HEK293 (cell line): ENCODE data around the gene SLC2A8.

Experiments
- CTCF ChIA-PET: fragments of 350-600 bp; formaldehyde crosslinking; extraction: SDS; loops from one replicate; lab custom pipeline; 2021; ENCODE audit warnings: antibody characterized with exemption; lab: Yijun Ruan, JAX
- POLR2A ChIA-PET: fragments of 300-600 bp; formaldehyde crosslinking; extraction: SDS; loops from one replicate; lab custom pipeline; 2020; ENCODE audit warnings: antibody characterized with exemption, inconsistent platforms; lab: Yijun Ruan, JAX
- H3K27ac ChIP-seq: fragments of 200-500 bp; sonication (Bioruptor generic); 2 replicates; pipeline ENCODE4 v1.5.1; 2014; ENCODE audit warnings: low read depth, low read length, control low read depth, inconsistent platforms; ENCODE audit errors: extremely low read depth
- H3K36me3 ChIP-seq, 2 experiments: fragments of 200-500 bp in 1 of 2; sonication (Bioruptor generic) in 1 of 2; 1 replicate in 1 of 2; 2 replicates in 1 of 2; pipeline ENCODE4 v1.5.1; 2014 to 2017; ENCODE audit warnings: inconsistent platforms in 2 of 2, low read length in 2 of 2; ENCODE audit not compliant: control insufficient read depth in 2 of 2, insufficient read depth in 1 of 2
- H3K4me1 ChIP-seq: fragments of 200-500 bp; sonication (Bioruptor generic); 2 replicates; pipeline ENCODE4 v1.5.1; 2014; ENCODE audit warnings: mild to moderate bottlenecking, low read length, inconsistent platforms; ENCODE audit not compliant: control insufficient read depth, insufficient read depth
- H3K4me3 ChIP-seq: 2 replicates; pipeline ENCODE4 v1.5.1; 2011; ENCODE audit warnings: low read depth, mild to moderate bottlenecking, control low read depth, low read length, moderate library complexity
- H3K9me3 ChIP-seq: fragments of 200-500 bp; sonication (Bioruptor generic); 2 replicates; pipeline ENCODE4 v1.5.1; 2014; ENCODE audit warnings: low read depth, low read length, inconsistent platforms; ENCODE audit not compliant: control insufficient read depth, insufficient read depth
- FEZF1 ChIP-seq: fragments of 450-650 bp; formaldehyde crosslinking; IDR thresholded peaks from 2 replicates; pipeline ENCODE4 v1.5.1; 2016; ENCODE audit warnings: missing biosample characterization, missing genetic modification characterization
- GLI4 ChIP-seq: fragments of 450-650 bp; formaldehyde crosslinking; IDR thresholded peaks from 2 replicates; pipeline ENCODE4 v1.5.1; 2016; ENCODE audit warnings: missing biosample characterization, missing genetic modification characterization
- KLF10 ChIP-seq: fragments of 450-650 bp; IDR thresholded peaks from 2 replicates; pipeline ENCODE4 v1.5.1; 2018; ENCODE audit warnings: missing biosample characterization, mild to moderate bottlenecking, missing genetic modification characterization
- KLF8 ChIP-seq: fragments of 450-650 bp; formaldehyde crosslinking; IDR thresholded peaks from 2 replicates; pipeline ENCODE4 v1.5.1; 2016; ENCODE audit warnings: missing biosample characterization, missing genetic modification characterization
- OVOL3 ChIP-seq: fragments of 450-650 bp; formaldehyde crosslinking; IDR thresholded peaks from 2 replicates; pipeline ENCODE4 v1.5.1; 2016; ENCODE audit warnings: missing biosample characterization, missing genetic modification characterization
- SCRT2 ChIP-seq: fragments of 450-650 bp; formaldehyde crosslinking; IDR thresholded peaks from 2 replicates; pipeline ENCODE4 v1.5.1; 2016; ENCODE audit warnings: missing biosample characterization, missing genetic modification characterization
- SETDB1 ChIP-seq: IDR thresholded peaks from one replicate; pipeline ENCODE4 v1.6.1; 2017; ENCODE audit warnings: mild to moderate bottlenecking, low read length, moderate library complexity, mixed read lengths; ENCODE audit not compliant: insufficient read length
- SP7 ChIP-seq: fragments of 450-650 bp; formaldehyde crosslinking; IDR thresholded peaks from 2 replicates; pipeline ENCODE4 v1.5.1; 2016; ENCODE audit warnings: missing biosample characterization, missing genetic modification characterization
- TRIM28 ChIP-seq: IDR thresholded peaks from 2 replicates; pipeline ENCODE4 v1.6.1; 2011; ENCODE audit warnings: low read length, control low read depth, borderline replicate concordance
- WT1 ChIP-seq: fragments of 450-650 bp; formaldehyde crosslinking; IDR thresholded peaks from 2 replicates; pipeline ENCODE4 v1.5.1; 2016; ENCODE audit warnings: missing biosample characterization, missing genetic modification characterization
- YY1 ChIP-seq: fragments of 450-650 bp; formaldehyde crosslinking; IDR thresholded peaks from 2 replicates; pipeline ENCODE4 v1.5.1; 2018; ENCODE audit warnings: missing biosample characterization, missing genetic modification characterization
- ZBTB20 ChIP-seq: fragments of 450-650 bp; formaldehyde crosslinking; IDR thresholded peaks from 2 replicates; pipeline ENCODE4 v1.5.1; 2016; ENCODE audit warnings: missing biosample characterization, missing genetic modification characterization
- ZEB2 ChIP-seq: fragments of 450-650 bp; formaldehyde crosslinking; IDR thresholded peaks from 2 replicates; pipeline ENCODE4 v1.5.1; 2016; ENCODE audit warnings: missing biosample characterization, missing genetic modification characterization
- ZFHX2 ChIP-seq: fragments of 450-650 bp; formaldehyde crosslinking; conservative IDR thresholded peaks from 2 replicates; pipeline ENCODE4 v1.5.1; 2016; ENCODE audit warnings: missing biosample characterization, missing genetic modification characterization
- ZFP41 ChIP-seq: fragments of 450-650 bp; formaldehyde crosslinking; IDR thresholded peaks from 2 replicates; pipeline ENCODE4 v1.5.1; 2016; ENCODE audit warnings: missing biosample characterization, missing genetic modification characterization, borderline replicate concordance
- ZNF155 ChIP-seq: fragments of 450-650 bp; formaldehyde crosslinking; IDR thresholded peaks from 2 replicates; pipeline ENCODE4 v1.5.1; 2016; ENCODE audit warnings: missing biosample characterization, missing genetic modification characterization
- ZNF202 ChIP-seq: fragments of 450-650 bp; formaldehyde crosslinking; IDR thresholded peaks from 2 replicates; pipeline ENCODE4 v1.5.1; 2016; ENCODE audit warnings: missing biosample characterization, missing genetic modification characterization, borderline replicate concordance
- ZNF223 ChIP-seq: fragments of 450-650 bp; formaldehyde crosslinking; IDR thresholded peaks from 2 replicates; pipeline ENCODE4 v1.5.1; 2016; ENCODE audit warnings: missing biosample characterization, missing genetic modification characterization
- ZNF24 ChIP-seq: fragments of 450-650 bp; formaldehyde crosslinking; IDR thresholded peaks from 2 replicates; pipeline ENCODE4 v1.5.1; 2016; ENCODE audit warnings: missing biosample characterization, missing genetic modification characterization
- ZNF274 ChIP-seq, 2 experiments: fragments of 200-500 bp in 1 of 2; fragments of 450-650 bp in 1 of 2; sonication (Bioruptor generic) in 1 of 2; formaldehyde crosslinking in 1 of 2; IDR thresholded peaks; 2 replicates each; pipeline versions ENCODE4 v1.5.1 to v1.6.1; 2014 to 2016; ENCODE audit warnings: borderline replicate concordance in 1 of 2, inconsistent platforms in 1 of 2, low read length in 1 of 2, missing biosample characterization in 1 of 2, missing genetic modification characterization in 1 of 2
- ZNF423 ChIP-seq: fragments of 450-650 bp; formaldehyde crosslinking; IDR thresholded peaks from 2 replicates; pipeline ENCODE4 v1.5.1; 2016; ENCODE audit warnings: missing biosample characterization, missing genetic modification characterization
- ZNF544 ChIP-seq: fragments of 450-650 bp; formaldehyde crosslinking; IDR thresholded peaks from 2 replicates; pipeline ENCODE4 v1.5.0; 2017; ENCODE audit warnings: missing biosample characterization, missing genetic modification characterization
- ZNF558 ChIP-seq: fragments of 450-650 bp; formaldehyde crosslinking; IDR thresholded peaks from 2 replicates; pipeline ENCODE4 v1.5.1; 2016; ENCODE audit warnings: missing biosample characterization, missing genetic modification characterization
- ZNF623 ChIP-seq: fragments of 450-650 bp; formaldehyde crosslinking; IDR thresholded peaks from 2 replicates; pipeline ENCODE4 v1.5.1; 2016; ENCODE audit warnings: missing biosample characterization, missing genetic modification characterization
- ZNF626 ChIP-seq: fragments of 450-650 bp; sonication (Bioruptor Pico); formaldehyde crosslinking; IDR thresholded peaks from 2 replicates; pipeline ENCODE4 v1.5.1; 2018; ENCODE audit warnings: missing biosample characterization, missing genetic modification characterization, inconsistent platforms
- ZNF658 ChIP-seq: fragments of 450-650 bp; formaldehyde crosslinking; IDR thresholded peaks from 2 replicates; pipeline ENCODE4; 2016; ENCODE audit warnings: missing biosample characterization, missing genetic modification characterization
- ZNF843 ChIP-seq: fragments of 450-650 bp; formaldehyde crosslinking; IDR thresholded peaks from 2 replicates; pipeline ENCODE4 v1.5.1; 2016; ENCODE audit warnings: missing biosample characterization, missing genetic modification characterization
- ZSCAN30 ChIP-seq: fragments of 450-650 bp; IDR thresholded peaks from 2 replicates; pipeline ENCODE4 v1.5.1; 2018; ENCODE audit warnings: missing biosample characterization, mild to moderate bottlenecking, missing genetic modification characterization, moderate library complexity
- TF ChIP-seq, protein P1 (sequence below): fragments of 450-650 bp; formaldehyde crosslinking; IDR thresholded peaks from 2 replicates; pipeline ENCODE4 v1.5.1; 2016; ENCODE audit warnings: missing biosample characterization, missing genetic modification characterization
- TF ChIP-seq, protein P2 (sequence below): fragments of 450-650 bp; formaldehyde crosslinking; IDR thresholded peaks from 2 replicates; pipeline ENCODE4 v1.5.1; 2016; ENCODE audit warnings: missing biosample characterization, missing genetic modification characterization
- TF ChIP-seq, protein P3 (sequence below): fragments of 450-650 bp; formaldehyde crosslinking; IDR thresholded peaks from 2 replicates; pipeline ENCODE4 v1.5.1; 2016; ENCODE audit warnings: missing biosample characterization, missing genetic modification characterization
- TF ChIP-seq, protein P4 (sequence below): fragments of 450-650 bp; formaldehyde crosslinking; IDR thresholded peaks from 2 replicates; pipeline ENCODE4 v1.5.1; 2016; ENCODE audit warnings: missing biosample characterization, missing genetic modification characterization

The SLC2A8 gene

DNA sequence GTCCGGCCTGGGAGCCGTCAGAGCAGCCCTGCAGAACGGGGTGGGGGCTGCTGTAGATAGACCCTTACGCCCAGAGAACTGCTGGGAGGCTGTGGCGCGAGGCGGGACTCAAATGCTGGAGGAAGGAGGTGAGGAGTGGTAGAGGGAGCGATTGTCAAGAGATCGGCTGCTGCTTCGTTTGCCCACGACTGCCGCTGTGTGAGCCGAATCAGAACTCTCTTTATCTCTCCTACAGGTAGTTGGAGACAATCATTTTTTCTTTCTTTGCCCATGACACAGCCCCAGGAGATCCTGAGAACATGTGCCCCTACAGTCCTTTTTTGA, 27.7 kb downstream of the SLC2A8 start (continued):
- TF ChIP-seq SETDB1 (no peak), ZNF274 (IDR thresholded peaks at IDR 0.05; ENCODE audit: low read length) (no peak), ZNF274 (tag by site-specific recombination; IDR thresholded peaks at IDR 0.05; ENCODE audit: borderline replicate concordance) (no peak), TRIM28 (no peak), ZSCAN30 (tag by site-specific recombination) (no peak), ZNF544 (tag by site-specific recombination) (no peak), ZNF223 (no peak), ZNF623 (tag by site-specific recombination) (no peak), ZNF843 (tag by site-specific recombination) (no peak), ZNF558 (tag by site-specific recombination) (no peak), SP7 (no peak), ZNF24 (tag by site-specific recombination) (no peak), SCRT2 (tag by site-specific recombination) (no peak; the same call in none of the 2 replicates), GLI4 (tag by site-specific recombination) (no peak), ZBTB20 (tag by site-specific recombination) (no peak), ZEB2 (tag by site-specific recombination) (no peak), ZNF423 (no peak)
- TF ChIP-seq, protein P1, sequence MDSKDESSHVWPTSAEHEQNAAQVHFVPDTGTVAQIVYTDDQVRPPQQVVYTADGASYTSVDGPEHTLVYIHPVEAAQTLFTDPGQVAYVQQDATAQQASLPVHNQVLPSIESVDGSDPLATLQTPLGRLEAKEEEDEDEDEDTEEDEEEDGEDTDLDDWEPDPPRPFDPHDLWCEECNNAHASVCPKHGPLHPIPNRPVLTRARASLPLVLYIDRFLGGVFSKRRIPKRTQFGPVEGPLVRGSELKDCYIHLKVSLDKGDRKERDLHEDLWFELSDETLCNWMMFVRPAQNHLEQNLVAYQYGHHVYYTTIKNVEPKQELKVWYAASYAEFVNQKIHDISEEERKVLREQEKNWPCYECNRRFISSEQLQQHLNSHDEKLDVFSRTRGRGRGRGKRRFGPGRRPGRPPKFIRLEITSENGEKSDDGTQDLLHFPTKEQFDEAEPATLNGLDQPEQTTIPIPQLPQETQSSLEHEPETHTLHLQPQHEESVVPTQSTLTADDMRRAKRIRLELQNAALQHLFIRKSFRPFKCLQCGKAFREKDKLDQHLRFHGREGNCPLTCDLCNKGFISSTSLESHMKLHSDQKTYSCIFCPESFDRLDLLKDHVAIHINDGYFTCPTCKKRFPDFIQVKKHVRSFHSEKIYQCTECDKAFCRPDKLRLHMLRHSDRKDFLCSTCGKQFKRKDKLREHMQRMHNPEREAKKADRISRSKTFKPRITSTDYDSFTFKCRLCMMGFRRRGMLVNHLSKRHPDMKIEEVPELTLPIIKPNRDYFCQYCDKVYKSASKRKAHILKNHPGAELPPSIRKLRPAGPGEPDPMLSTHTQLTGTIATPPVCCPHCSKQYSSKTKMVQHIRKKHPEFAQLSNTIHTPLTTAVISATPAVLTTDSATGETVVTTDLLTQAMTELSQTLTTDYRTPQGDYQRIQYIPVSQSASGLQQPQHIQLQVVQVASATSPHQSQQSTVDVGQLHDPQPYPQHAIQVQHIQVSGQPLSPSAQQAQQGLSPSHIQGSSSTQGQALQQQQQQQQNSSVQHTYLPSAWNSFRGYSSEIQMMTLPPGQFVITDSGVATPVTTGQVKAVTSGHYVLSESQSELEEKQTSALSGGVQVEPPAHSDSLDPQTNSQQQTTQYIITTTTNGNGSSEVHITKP (tag by site-specific recombination), result no peak
- TF ChIP-seq, protein P2, sequence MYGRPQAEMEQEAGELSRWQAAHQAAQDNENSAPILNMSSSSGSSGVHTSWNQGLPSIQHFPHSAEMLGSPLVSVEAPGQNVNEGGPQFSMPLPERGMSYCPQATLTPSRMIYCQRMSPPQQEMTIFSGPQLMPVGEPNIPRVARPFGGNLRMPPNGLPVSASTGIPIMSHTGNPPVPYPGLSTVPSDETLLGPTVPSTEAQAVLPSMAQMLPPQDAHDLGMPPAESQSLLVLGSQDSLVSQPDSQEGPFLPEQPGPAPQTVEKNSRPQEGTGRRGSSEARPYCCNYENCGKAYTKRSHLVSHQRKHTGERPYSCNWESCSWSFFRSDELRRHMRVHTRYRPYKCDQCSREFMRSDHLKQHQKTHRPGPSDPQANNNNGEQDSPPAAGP (tag by site-specific recombination), result 0 out of 2 replicates have a peak, but pooled peaks have one; percentile 6
- TF ChIP-seq, protein P3, sequence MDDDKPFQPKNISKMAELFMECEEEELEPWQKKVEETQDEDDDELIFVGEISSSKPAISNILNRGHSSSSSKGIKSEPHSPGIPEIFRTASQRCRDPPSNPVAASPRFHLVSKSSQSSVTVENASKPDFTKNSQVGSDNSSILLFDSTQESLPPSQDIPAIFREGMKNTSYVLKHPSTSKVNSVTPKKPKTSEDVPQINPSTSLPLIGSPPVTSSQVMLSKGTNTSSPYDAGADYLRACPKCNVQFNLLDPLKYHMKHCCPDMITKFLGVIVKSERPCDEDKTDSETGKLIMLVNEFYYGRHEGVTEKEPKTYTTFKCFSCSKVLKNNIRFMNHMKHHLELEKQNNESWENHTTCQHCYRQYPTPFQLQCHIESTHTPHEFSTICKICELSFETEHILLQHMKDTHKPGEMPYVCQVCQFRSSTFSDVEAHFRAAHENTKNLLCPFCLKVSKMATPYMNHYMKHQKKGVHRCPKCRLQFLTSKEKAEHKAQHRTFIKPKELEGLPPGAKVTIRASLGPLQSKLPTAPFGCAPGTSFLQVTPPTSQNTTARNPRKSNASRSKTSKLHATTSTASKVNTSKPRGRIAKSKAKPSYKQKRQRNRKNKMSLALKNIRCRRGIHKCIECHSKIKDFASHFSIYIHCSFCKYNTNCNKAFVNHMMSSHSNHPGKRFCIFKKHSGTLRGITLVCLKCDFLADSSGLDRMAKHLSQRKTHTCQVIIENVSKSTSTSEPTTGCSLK (tag by site-specific recombination), result no peak

DNA sequence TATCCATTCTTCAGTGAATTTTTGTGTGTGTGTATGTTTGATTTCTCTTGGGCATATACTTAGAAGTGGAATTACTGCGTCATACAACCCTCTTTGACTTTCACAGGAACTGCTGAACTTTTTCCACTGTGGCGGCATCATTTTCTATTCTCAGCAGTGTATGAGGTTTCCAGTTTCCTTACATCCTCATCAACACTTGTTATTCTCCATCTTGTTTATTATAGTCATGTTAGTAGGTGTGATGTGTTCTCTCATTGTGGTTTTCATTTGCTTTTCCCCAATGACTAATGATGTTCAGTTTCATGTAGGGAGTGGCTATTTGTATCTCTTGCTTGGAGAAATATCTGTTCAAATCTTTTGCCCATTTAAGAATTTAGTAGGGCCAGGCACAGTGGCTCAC, 29.8 kb downstream of the SLC2A8 start:
- ChIA-PET POLR2A (no interaction called here), CTCF (interaction anchor here (0.6 kb wide), 1 partner anchor 467 kb away, joined by 3 read pairs; no protein-coding TSS in a partner anchor)
- H3K4me1 ChIP-seq, result 0 out of 2 replicates have a peak, but pooled peaks cover 5% of the 10 kb centered on the region
- H3K36me3 ChIP-seq, result peaks cover 23 to 49% of the 10 kb centered on the region in 2 experiments; a peak in 2 of 3 replicates
- no peak overlapping the region for H3K27ac ChIP-seq
- H3K9me3 ChIP-seq, result no peaks in the 10 kb centered on the region
- no peak overlapping the region for H3K4me3 ChIP-seq
- TF ChIP-seq ZNF155 (tag by site-specific recombination) (no peak), YY1 (tag by site-specific recombination) (no peak), ZFP41 (no peak), FEZF1 (no peak), KLF8 (tag by site-specific recombination) (no peak), KLF10 (tag by site-specific recombination) (no peak), SETDB1 (no peak), OVOL3 (no peak), ZNF626 (tag by site-specific recombination) (no peak), ZFHX2 (tag by site-specific recombination) (no peak), ZNF202 (tag by site-specific recombination) (no peak), WT1 (no peak), ZNF658 (tag by site-specific recombination) (no peak)
- TF ChIP-seq, protein P4, sequence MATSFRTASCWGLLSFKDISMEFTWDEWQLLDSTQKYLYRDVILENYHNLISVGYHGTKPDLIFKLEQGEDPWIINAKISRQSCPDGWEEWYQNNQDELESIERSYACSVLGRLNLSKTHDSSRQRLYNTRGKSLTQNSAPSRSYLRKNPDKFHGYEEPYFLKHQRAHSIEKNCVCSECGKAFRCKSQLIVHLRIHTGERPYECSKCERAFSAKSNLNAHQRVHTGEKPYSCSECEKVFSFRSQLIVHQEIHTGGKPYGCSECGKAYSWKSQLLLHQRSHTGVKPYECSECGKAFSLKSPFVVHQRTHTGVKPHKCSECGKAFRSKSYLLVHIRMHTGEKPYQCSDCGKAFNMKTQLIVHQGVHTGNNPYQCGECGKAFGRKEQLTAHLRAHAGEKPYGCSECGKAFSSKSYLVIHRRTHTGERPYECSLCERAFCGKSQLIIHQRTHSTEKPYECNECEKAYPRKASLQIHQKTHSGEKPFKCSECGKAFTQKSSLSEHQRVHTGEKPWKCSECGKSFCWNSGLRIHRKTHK, result no peak
